H7 (cell line): ENCODE measurements around the gene PIK3R5. TPM values are rescaled to one million over a fixed set of nuclear protein-coding genes. Genes with fewer than 3 reads are reported as not detected.

Experiments
- DNase-seq: peaks from one replicate; pipeline ENCODE4 v3.0.0; 2012
- H3K27me3 ChIP-seq: 2 replicates; pipeline ENCODE4 v1.6.0; 2011; ENCODE audit warnings: mild to moderate bottlenecking, low read length; ENCODE audit not compliant: control insufficient read depth, insufficient read depth
- H3K36me3 ChIP-seq: replicated peaks from 2 replicates; pipeline ENCODE4 v1.5.1; 2011; ENCODE audit warnings: low read length; ENCODE audit not compliant: control insufficient read depth, insufficient read depth
- H3K4me3 ChIP-seq: 2 replicates; pipeline ENCODE4 v1.5.1; 2011; ENCODE audit warnings: low read depth, mild to moderate bottlenecking, control low read depth, low read length, moderate library complexity; ENCODE audit not compliant: insufficient read depth
- total RNA-seq: library from RNA; depleted of rRNA; stranded (reverse); fragments of >200 nt; shearing (Covaris generic); gene quantifications from 2 replicates; pipeline ENCODE4 v1.2.3, GENCODE V29; 2014

The PIK3R5 gene
- total RNA-seq, 1 experiment from 2014 or later: 33.6 TPM

DNA sequence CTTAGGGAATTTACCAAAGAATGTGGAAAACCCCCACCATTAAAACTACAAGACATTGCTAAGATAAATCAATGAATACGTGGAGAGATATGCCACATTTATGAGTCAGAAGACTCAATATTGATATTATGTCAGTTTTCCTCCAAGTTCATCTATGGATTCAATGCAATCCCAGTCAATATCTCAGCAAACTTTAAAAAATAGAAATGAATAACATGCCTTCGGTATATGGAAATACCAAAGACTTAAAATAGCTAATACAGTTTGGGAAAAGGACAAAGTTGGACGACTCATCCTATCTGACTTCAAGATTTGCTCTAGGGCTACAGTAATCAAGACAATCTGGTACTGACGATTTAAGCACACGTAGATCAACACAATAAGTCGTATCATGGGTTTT, 31.2 kb downstream of the PIK3R5 start:
- Histone ChIP-seq H3K4me3 (no peak overlapping the region), H3K27me3 (no peaks in the 10 kb centered on the region), H3K36me3 (no peaks in the 10 kb centered on the region)
- no peak for DNase-seq

- Histone ChIP-seq H3K27me3 (no peaks in the 10 kb centered on the region), H3K4me3 (no peak overlapping the region), H3K36me3 (no peaks in the 10 kb centered on the region)
- no peak for DNase-seq
Measured at GRCh38 chr17:8930649-8931048, 34.9 kb downstream of the PIK3R5 start.

DNA sequence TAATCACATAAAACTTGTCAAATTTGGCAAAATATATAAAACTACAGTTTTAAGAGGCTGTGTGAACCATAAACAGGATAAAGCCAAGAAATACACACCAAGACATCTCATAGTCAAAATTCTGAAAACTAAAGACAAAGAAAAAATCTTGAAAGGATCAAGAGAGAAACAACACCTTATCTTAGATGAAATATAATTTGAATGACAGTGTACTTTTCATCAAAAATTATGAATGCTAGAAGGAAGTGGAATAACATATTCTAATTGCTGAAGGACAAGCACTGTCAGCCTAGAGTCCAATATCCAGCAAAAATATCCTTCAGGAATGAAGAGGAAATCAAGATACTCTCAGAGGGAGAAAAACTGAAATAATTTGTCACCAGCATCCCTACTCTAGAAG, 37.2 kb downstream of the PIK3R5 start:
- no peak overlapping the region for H3K4me3 ChIP-seq
- no peaks in the 10 kb centered on the region for H3K27me3 ChIP-seq
- no peak for DNase-seq
- H3K36me3 ChIP-seq: no peaks in the 10 kb centered on the region

DNA sequence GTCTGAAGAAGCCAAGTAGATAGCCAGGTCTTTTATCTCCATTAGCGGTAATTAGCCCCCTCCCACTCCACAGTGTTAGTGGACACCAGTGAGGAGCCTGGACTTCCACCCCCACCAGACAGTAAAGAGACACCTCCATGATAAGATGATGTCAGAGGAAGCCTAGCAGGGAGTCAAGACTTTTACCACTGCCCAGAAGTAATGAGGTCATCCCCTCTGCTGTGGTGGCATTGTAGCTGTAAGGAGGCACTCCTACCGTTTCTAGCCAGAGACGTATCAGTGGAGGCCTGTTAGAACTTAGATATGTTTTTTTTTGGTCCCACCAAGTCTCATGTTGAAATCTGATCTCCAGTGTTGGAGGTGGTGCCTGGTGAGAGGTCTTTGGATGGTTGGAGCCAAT, 38.1 kb downstream of the PIK3R5 start:
- no peak overlapping the region for H3K4me3 ChIP-seq
- no peak for DNase-seq
- no peaks in the 10 kb centered on the region for H3K36me3 ChIP-seq
- no peaks in the 10 kb centered on the region for H3K27me3 ChIP-seq

DNA sequence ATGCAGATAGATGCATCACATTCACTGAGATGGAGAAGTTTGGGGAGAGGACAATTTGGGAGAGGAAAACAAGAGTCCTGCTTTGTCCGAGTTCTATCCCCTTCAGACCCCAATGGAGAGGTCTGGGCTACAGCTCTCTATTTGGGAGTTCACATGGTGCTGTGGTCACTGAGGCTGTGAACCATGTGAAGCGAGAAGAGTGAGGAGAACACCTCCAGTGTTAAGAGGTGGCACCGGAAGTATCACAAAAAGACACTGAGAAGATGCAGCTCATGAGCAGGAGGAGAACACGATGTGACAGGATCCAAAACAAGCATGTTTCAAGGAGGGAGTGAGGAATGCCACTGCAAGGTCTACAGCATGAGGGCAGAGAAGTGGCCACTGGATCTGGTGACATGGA, 39.7 kb downstream of the PIK3R5 start:
- Histone ChIP-seq H3K27me3 (no peaks in the 10 kb centered on the region), H3K4me3 (no peak overlapping the region), H3K36me3 (no peaks in the 10 kb centered on the region)
- DNase-seq: no peak

DNA sequence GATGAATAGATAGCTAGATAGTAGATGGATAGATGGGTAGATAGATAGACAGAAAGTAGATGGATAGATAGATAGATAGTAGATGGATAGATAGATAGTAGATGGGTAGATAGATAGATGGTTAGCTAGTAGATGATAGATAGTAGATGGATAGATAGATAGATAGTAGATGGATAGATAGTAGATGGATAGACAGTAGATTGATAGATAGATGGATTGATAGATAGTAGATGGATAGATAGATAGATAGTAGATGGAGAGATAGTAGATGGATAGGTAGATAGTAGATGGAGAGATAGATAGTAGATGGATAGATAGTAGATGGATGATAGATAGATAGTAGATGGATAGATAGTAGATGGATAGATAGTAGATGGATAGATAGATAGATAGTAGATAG, 40.4 kb downstream of the PIK3R5 start:
- Histone ChIP-seq H3K4me3 (no peak overlapping the region), H3K27me3 (no peaks in the 10 kb centered on the region), H3K36me3 (no peaks in the 10 kb centered on the region)
- no peak for DNase-seq

GRCh38 chr17:8924595-8924994, 40.9 kb downstream of the PIK3R5 start:
- Histone ChIP-seq H3K27me3 (no peaks in the 10 kb centered on the region), H3K36me3 (no peaks in the 10 kb centered on the region), H3K4me3 (no peak overlapping the region)
- DNase-seq: no peak

DNA sequence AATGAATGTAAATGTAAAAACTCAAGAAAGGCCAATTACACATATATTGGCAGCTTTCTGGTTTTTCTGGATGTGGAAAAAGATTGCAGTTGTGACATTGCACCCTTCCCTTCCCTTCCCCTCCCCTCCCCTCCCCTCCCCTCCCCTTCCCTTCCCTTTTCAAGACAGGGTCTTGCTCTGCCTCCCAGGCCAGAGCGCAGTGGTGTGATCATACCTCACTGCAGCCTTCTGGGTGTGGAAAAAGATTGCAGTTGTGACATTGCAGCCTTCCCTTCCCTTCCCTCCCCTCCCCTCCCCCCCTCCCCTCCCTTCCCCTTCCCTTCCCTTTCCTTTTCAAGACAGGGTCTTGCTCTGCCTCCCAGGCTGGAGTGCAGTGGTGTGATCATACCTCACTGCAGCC, 41.7 kb downstream of the PIK3R5 start:
- no peaks in the 10 kb centered on the region for H3K27me3 ChIP-seq
- no peak for DNase-seq
- H3K4me3 ChIP-seq: no peak overlapping the region
- no peaks in the 10 kb centered on the region for H3K36me3 ChIP-seq

DNA sequence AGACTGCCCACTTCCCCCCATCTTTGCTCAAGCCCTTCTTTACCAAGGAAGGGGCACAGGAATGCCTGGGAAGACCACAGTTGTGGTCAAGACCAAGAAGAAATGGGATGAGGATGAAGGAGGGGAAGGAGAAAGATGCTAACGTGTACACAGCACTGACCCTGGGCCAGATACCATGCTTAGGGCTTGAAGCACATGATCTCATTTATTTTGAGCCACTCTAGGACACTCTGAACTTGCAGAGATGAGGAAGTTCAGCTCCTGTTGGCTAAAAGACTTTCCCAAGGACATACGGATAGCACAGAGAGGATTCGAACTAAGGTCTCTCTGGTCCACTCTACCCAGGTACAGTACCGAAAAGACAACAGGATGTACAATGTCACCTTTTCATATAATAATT, 42.6 kb downstream of the PIK3R5 start:
- Histone ChIP-seq H3K27me3 (no peaks in the 10 kb centered on the region), H3K36me3 (no peaks in the 10 kb centered on the region), H3K4me3 (no peak overlapping the region)
- no peak for DNase-seq

- no peaks in the 10 kb centered on the region for H3K36me3 ChIP-seq
- DNase-seq: no peak
- H3K4me3 ChIP-seq: no peak overlapping the region
- no peaks in the 10 kb centered on the region for H3K27me3 ChIP-seq
Measured at GRCh38 chr17:8922451-8922850, 43.1 kb downstream of the PIK3R5 start.

- Histone ChIP-seq H3K36me3 (no peaks in the 10 kb centered on the region), H3K27me3 (no peaks in the 10 kb centered on the region), H3K4me3 (no peak overlapping the region)
- DNase-seq: no peak
Measured at GRCh38 chr17:8921147-8921546, 44.4 kb downstream of the PIK3R5 start.

GRCh38 chr17:8918807-8919465, 46.6 kb downstream of the PIK3R5 start:
- Histone ChIP-seq H3K36me3 (no peaks in the 10 kb centered on the region), H3K4me3 (no peak overlapping the region), H3K27me3 (no peaks in the 10 kb centered on the region)
- DNase-seq: no peak

DNA sequence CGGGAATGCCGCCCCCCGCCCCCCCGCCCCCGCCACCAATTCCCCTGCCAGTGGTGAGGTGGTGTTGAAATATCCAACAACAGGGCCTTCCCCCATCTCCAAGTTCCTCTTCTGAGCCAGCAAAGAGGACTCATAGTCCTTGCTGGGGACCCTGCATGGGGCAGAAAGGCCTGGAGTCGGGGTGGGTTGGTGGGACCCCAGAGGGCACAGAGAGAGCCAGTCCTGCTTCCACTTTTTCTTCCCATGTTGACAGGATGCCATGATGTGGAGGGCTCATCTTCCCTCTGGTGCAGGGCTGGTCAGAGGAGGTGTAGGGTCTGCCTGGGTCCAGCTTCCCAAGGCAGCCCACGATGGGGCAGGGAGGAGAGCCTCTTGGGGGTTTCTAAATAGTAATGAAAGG, 49.0 kb downstream of the PIK3R5 start:
- DNase-seq: no peak
- no peak overlapping the region for H3K4me3 ChIP-seq
- no peaks in the 10 kb centered on the region for H3K27me3 ChIP-seq
- no peaks in the 10 kb centered on the region for H3K36me3 ChIP-seq

DNA sequence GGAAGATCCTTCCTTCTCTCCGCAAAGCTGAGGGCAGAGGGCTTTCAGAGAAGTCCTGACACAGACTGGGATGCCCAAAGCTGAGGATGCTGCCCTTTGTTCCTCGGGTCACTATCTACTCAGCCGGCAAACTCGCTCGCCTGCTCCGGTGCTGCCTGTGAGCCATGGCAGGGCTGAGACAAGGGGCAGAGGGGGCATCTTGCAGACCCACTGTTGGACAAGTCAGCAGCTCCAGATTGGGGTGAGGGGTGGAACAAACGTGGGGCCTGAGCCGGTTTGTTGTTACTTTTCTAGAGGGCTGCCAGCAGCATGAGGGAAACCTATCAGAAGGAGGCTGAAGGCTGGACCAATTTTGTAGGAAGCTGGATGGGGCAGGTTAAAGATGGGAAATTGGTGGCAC, 51.0 kb downstream of the PIK3R5 start:
- Histone ChIP-seq H3K4me3 (no peak overlapping the region), H3K27me3 (no peaks in the 10 kb centered on the region), H3K36me3 (no peaks in the 10 kb centered on the region)
- DNase-seq: no peak

DNA sequence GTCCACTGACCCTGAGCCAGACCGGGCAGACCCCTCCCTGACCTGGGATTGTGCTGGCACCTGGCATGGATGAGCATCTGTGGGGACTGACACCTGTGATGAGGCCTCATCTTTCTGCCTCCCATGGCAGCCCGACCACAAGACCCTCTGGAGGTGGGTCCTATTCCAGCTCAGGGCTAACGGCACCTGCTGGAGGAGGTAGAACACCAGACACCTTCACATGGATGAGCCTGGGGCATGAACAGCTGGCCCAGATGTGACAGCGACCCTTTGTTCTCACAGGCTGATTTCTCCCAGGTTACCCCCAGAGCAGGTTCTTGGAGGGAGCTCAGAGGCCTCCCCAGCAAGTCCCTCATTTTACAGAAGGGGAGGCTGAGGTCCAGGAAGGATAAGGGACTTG, 51.6 kb downstream of the PIK3R5 start:
- Histone ChIP-seq H3K27me3 (no peaks in the 10 kb centered on the region), H3K36me3 (no peaks in the 10 kb centered on the region)
- no peak for DNase-seq

GRCh38 chr17:8913091-8913490, 52.4 kb downstream of the PIK3R5 start:
- Histone ChIP-seq H3K27me3 (no peaks in the 10 kb centered on the region), H3K36me3 (no peaks in the 10 kb centered on the region), H3K4me3 (no peak overlapping the region)
- DNase-seq: no peak

More for the DNA sequence above, 51.6 kb downstream of the PIK3R5 start:
- no peak overlapping the region for H3K4me3 ChIP-seq
